Muscle layer of colon (tissue), 2 donors: ENCODE results near the gene NUDT8.

Experiments
- H3K27ac ChIP-seq: one replicate; pipeline ENCODE4 v1.7.0; 2013; ENCODE audit warnings: low read depth, mild to moderate bottlenecking, low read length, moderate library complexity
- H3K27me3 ChIP-seq, 2 donors: one replicate each; pipeline ENCODE4 v1.7.0; 2013; ENCODE audit warnings: low read length in 2 of 2, mild to moderate bottlenecking in 2 of 2; ENCODE audit not compliant: insufficient read depth in 2 of 2, control insufficient read depth in 1 of 2
- H3K36me3 ChIP-seq: one replicate; pipeline ENCODE4 v1.7.0; 2013; ENCODE audit warnings: mild to moderate bottlenecking, low read length; ENCODE audit not compliant: insufficient read depth
- H3K4me1 ChIP-seq: one replicate; pipeline ENCODE4 v1.7.0; 2013; ENCODE audit warnings: mild to moderate bottlenecking, low read length; ENCODE audit not compliant: insufficient read depth
- H3K4me3 ChIP-seq, 2 donors: one replicate each; pipeline ENCODE4 v1.7.0; 2013; ENCODE audit warnings: low read length in 2 of 2, low read depth in 1 of 2, mild to moderate bottlenecking in 1 of 2, moderate library complexity in 1 of 2
- H3K9ac ChIP-seq: one replicate; pipeline ENCODE4 v1.7.0; 2013; ENCODE audit warnings: low read length
- H3K9me3 ChIP-seq: one replicate; pipeline ENCODE4 v1.7.0; 2013; ENCODE audit warnings: mild to moderate bottlenecking, low read length
- donor health status: abdominal sarcoma.
- donor health status: Adenocarcinoma of cecum.

NUDT8 gene, protein sequence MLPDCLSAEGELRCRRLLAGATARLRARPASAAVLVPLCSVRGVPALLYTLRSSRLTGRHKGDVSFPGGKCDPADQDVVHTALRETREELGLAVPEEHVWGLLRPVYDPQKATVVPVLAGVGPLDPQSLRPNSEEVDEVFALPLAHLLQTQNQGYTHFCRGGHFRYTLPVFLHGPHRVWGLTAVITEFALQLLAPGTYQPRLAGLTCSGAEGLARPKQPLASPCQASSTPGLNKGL

DNA sequence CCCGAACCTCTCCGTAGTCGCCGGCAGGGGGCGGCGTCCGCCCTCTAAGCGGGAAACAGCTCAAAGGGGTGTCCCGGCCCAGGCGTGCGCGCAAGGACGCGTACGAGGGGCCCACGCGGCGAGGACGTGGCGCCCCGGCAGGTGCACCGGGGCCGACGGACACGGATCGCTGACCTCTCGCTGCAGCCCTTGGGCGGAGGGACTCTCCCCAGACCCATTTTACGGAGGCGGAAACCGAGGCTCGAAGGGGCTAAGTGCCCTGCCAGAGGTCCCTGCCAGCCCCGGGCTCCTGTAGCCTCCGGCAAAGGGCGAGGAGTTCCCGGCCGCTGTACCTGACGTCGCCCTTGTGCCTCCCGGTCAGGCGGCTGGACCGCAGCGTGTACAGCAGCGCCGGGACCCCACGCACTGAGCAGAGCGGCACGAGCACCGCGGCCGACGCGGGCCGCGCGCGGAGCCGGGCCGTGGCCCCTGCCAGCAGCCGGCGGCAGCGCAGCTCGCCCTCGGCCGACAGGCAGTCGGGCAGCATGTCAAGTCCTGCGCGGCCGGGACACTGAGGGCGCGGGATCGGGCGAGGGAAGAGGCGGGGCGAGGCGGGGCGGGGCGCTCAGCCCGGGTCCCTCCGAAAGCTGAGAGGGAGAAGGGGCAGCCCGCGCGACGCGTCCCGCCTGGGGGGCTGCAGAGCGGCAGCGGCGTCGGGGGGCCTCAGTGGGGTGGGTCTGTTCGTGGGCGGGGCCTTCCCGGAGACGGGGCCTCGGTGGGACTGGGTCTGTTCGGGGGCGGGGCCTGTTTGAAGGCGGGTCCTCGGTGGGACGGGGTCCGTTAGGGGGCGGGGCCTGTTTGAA is at the start of gene NUDT8:
NUDT8 (minus strand) TSS at position 552 of the 842 bp plus-strand sequence; CDS start at position 526, 26 bp downstream.
- Histone ChIP-seq H3K4me1 (peaks cover 13% of the 10 kb centered on the region), H3K27me3 (no peaks in the 10 kb centered on the region), H3K27ac (peak within 1 kb of the TSS; percentile 83), H3K9me3 (no peaks in the 10 kb centered on the region), H3K9ac (peak within 1 kb of the TSS; percentile 61), H3K36me3 (no peaks in the 10 kb centered on the region), H3K4me3 (peak within 1 kb of the TSS; percentile 70 to 86)

DNA sequence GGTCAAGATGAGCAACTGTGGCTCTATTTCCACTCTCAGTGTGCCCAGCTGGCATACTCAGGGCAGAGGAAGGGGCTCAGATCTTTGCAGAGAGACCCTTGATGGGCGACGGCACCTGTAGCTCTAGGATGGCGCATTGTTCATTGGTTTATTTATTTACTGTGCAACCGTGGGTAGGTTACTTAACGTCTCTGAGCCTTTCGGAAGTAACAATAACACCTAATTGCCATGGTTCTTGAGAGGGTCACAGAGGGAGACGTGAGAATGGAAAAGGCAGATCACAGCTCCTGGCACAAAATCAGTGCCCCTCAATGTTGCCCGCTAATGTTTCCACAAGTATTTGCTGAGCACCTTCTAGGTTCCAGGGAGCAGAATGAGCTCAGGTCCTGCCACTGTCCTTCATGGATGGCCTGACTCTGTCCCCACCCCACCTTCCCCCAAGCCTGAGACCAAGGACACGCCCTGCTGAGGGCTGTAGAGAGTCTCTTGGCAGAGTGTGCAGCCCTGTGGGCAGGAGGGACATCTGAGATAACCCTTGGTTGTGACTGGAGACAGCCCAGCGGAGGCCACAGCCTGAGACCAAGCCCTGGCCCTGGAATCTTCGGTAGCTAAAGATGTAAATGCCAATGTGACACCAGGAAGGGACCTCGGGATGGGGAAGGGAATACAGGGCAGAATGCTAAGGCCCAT is 45.5 kb upstream of the NUDT8 start:
- Histone ChIP-seq H3K36me3 (no peaks in the 10 kb centered on the region), H3K27ac (no peak overlapping the region), H3K9ac (no peak overlapping the region), H3K4me3 (no peak overlapping the region), H3K9me3 (no peaks in the 10 kb centered on the region), H3K27me3 (peaks cover 0 to 9% of the 10 kb centered on the region in 2 donors), H3K4me1 (no peaks in the 10 kb centered on the region)

DNA sequence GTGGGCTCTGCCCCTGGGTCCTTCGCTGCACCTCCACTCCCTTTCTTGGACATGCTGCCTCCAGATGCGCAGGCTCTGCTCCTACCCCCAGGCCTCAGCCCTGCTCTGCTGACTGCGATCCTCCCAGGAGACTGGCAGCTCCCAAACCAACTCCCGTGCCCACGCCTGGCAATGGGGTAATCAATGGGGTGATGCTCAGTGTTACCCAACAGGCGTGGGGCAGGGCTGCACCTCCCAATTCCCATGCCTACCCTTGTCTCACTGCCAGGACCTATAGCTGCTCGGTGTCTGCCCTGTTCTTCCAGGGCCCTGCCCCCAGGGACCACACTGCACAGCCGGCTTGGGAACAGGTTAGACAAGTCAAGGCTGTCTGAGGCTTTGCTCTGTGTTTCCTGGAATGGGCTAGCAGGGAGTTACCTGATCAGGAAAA is 44.7 kb upstream of the NUDT8 start, which contains the start of gene ALDH3B2:
ALDH3B2 (minus strand) TSS at position 182 of the 430 bp plus-strand sequence. CDS start 7,688 bp downstream, outside the sequence.
- no peaks in the 10 kb centered on the region for H3K36me3 ChIP-seq
- no peaks in the 10 kb centered on the region for H3K9me3 ChIP-seq
- H3K27me3 ChIP-seq = peaks cover 0 to 9% of the 10 kb centered on the region in 2 donors
- H3K4me3 ChIP-seq = no peak within 1 kb of the TSS
- no peak within 1 kb of the TSS for H3K9ac ChIP-seq
- H3K4me1 ChIP-seq = no peaks in the 10 kb centered on the region
- H3K27ac ChIP-seq = no peak within 1 kb of the TSS

DNA sequence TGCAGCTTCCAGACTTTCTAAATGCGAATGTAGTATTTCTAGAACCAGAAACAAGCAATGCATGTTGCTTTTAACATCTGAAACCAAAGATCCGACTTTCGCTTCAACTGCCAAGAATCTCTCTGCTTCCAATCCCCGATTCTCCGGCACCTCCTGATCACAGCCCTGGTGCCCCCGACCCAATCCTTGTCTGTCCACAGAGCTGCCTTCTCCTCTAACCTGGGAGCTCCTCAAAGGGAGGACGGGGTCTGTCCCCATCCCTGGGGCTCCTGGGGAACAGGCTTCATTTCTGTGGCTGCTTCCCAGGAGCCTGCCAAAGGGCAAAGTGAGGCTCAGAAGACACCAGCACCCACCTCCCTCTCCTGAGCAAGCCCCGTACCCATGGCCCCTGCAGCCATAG is 44.2 kb upstream of the NUDT8 start:
- H3K9ac ChIP-seq = no peak overlapping the region
- H3K4me3 ChIP-seq = no peak overlapping the region
- H3K9me3 ChIP-seq = no peaks in the 10 kb centered on the region
- no peak overlapping the region for H3K27ac ChIP-seq
- peaks cover 0 to 9% of the 10 kb centered on the region in 2 donors for H3K27me3 ChIP-seq
- H3K4me1 ChIP-seq = no peaks in the 10 kb centered on the region
- no peaks in the 10 kb centered on the region for H3K36me3 ChIP-seq

DNA sequence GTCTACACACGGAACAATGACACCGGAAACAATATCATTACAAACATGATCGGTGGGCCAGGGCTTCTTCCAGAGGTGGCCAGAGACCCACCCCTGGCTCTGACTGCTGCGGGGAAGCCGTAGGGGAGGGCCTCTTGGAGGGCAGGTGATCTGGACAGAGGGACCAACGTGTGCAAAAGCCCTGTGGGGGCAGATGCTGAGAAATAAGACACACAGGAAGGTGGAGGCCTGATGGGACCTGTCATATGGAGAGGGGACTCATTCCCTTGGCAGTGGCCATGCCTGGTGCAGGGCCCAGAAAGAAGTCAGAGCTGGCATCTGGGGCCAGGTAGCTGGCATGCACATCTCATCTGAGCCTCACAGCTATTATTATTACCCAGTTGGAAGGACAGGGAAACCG is 43.6 kb upstream of the NUDT8 start:
- H3K4me1 ChIP-seq = no peaks in the 10 kb centered on the region
- no peak overlapping the region for H3K4me3 ChIP-seq
- no peaks in the 10 kb centered on the region for H3K36me3 ChIP-seq
- no peaks in the 10 kb centered on the region for H3K9me3 ChIP-seq
- H3K27me3 ChIP-seq = peaks cover 0 to 9% of the 10 kb centered on the region in 2 donors
- H3K27ac ChIP-seq = no peak overlapping the region
- no peak overlapping the region for H3K9ac ChIP-seq

DNA sequence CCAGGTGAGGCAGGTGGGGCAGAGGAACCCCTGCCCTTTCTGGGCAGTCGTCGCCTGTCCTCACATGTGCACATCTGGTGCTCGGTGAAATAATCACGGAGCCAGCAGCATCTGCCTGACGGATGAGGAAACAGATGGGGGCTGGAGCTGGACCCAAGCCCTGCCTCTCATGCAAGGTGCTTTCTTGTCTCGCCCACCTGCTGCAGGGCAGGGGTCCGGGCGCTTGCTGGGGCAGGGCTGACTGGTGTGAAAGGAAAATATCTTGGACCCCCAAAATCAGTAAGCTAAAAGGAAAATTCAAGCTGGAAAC is 41.4 kb upstream of the NUDT8 start:
- Histone ChIP-seq H3K4me3 (no peak overlapping the region), H3K27ac (no peak overlapping the region), H3K4me1 (no peaks in the 10 kb centered on the region), H3K27me3 (peaks cover 0 to 9% of the 10 kb centered on the region in 2 donors), H3K9ac (no peak overlapping the region), H3K9me3 (no peaks in the 10 kb centered on the region), H3K36me3 (no peaks in the 10 kb centered on the region)

DNA sequence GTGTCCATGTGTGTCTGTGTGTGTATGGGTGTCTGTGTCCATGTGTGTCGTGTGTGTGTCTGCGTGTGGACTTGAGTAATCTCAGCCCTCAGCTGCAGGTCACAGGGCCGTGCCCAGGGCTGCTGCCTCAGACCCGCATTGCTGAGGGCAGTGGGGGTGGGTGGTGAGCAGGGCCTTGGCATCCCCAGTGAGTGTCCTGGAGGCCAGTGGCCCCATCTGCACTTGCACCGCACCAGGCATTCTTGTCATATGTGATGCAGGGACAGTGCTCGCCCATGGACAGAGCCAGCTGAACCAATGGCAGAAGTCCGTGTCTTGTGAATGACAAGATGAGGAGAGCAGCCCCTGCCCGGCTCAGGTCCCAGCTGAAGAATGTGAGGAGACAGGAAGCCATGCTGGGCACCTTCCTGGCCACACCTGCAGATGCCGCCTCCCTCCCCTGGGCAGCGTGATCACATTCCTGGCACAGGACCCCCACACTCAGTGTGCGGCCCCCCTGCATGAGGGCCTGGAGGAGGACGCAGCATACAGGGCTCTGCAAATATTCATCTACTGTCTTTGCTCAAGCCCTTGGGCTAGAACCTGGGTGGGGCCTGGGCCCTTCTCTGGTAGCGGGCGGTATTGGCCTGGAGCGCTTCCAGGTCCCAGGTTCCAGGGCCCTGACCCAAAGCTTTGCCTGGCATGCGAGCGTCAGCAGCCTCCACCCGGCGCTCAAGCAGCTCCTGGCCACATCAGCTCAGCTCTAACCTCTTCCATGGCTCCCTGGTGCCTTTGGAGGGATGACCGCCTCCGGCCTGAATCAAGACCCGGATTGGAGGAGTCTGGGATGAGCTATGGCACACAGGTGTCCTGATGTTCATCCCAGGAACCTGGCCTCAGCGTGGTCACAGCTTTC is 40.8 kb upstream of the NUDT8 start:
- Histone ChIP-seq H3K9me3 (no peaks in the 10 kb centered on the region), H3K9ac (no peak overlapping the region), H3K27ac (no peak overlapping the region), H3K4me1 (no peaks in the 10 kb centered on the region), H3K36me3 (no peaks in the 10 kb centered on the region), H3K27me3 (peaks cover 0 to 9% of the 10 kb centered on the region in 2 donors), H3K4me3 (no peak overlapping the region)

DNA sequence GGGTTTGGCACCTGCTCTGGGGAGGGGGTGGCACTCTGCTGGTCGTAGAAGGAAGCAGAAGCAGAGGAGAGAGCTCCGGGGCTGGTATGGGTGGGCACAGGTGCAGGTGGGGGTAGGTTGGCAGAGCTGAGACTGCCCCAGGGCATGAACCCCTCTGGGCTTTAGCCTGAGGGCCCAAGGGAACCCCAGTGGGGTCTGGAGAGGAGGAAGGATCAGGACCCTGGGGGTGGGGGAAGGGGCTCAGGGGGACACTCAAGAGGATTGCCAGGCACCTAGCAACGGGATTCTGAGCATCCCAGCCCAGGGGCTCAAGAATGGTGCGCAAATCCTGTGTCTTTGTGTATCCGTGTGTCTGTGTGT is 38.4 kb upstream of the NUDT8 start:
- no peaks in the 10 kb centered on the region for H3K4me1 ChIP-seq
- no peak overlapping the region for H3K9ac ChIP-seq
- no peak overlapping the region for H3K27ac ChIP-seq
- H3K36me3 ChIP-seq = no peaks in the 10 kb centered on the region
- H3K9me3 ChIP-seq = no peaks in the 10 kb centered on the region
- no peaks in the 10 kb centered on the region for H3K27me3 ChIP-seq
- no peak overlapping the region for H3K4me3 ChIP-seq

DNA sequence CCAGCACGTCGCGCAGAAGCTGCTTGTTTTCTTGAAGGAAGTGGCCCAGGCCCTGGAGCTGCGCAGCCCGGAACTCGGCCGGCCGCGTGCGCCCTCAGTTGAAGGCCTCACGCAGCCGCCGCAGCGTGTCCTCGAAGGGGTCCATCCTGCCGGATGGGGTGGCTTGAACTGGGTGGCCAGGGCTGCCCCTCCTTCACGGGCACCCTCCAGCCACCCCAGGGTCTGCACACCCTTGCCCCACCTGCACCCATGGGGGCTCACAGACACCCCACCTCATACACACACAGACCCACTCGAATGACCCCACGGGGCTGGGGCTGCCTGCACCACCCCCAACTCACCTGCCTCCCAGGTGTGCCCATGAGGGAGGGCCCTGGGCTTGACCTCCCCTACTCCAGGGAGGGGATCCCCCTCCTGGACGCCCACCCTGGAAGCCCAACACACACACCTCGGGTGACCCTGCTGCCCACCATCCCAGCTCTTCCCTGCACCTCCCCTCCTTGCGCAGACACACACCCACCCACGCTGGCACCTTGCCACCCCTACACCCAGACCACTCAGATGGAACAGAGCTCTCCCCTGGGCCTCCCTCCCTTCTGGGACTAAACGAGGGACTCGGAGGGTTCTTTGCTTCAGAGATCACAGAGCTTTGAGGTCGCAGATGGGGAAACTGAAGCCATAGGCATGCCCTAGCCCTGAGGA is 37.9 kb upstream of the NUDT8 start:
- H3K9me3 ChIP-seq = no peaks in the 10 kb centered on the region
- H3K4me1 ChIP-seq = no peaks in the 10 kb centered on the region
- no peak overlapping the region for H3K27ac ChIP-seq
- no peaks in the 10 kb centered on the region for H3K36me3 ChIP-seq
- no peak overlapping the region for H3K4me3 ChIP-seq
- H3K27me3 ChIP-seq = no peaks in the 10 kb centered on the region
- no peak overlapping the region for H3K9ac ChIP-seq

DNA sequence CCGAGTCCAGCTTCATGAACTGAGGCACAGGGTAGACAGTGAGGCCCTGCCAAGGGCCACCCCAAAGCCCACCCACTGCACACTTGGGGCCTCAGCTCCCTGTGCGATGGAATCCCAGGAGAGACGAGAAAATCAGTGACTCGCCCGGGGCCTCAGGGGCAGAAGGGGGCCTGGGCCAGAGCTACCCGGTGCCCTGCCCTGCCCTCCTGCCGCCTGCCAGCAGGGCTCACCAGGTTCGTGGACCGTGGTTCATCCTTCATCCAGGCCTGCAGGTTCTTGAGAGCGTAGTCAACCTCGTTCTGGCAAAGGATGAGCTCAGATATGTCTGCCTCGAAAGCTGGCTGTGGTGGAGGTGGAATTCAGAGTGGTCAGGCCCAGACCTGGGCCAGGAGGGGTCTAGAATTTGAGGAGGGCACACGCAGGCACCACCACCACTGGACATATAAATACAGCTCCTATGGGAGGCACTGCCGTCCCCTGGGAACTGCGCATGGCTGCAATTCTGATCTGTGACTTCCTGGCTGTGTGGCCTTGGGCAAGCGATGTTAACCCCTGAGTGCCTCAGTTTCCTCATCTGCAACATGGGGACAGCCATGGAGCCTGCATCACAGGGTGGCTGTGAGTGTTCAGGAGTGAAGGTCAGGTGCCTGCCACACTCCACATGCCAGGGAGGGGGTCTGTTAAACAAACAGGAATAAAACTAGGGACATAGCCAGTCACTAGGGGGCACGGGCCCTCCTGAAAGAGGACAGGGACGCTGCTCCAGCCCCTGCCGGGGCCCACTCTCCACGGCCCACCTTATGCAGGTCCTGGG is 37.1 kb upstream of the NUDT8 start:
- Histone ChIP-seq H3K27me3 (no peaks in the 10 kb centered on the region), H3K4me1 (no peaks in the 10 kb centered on the region), H3K4me3 (no peak overlapping the region), H3K27ac (no peak overlapping the region), H3K36me3 (no peaks in the 10 kb centered on the region), H3K9me3 (no peaks in the 10 kb centered on the region), H3K9ac (no peak overlapping the region)
